Neuron (in vitro differentiated cells): ENCODE measurements around the gene MRPL40.
"Not testable (repeated sequence)": the region's sequence is repeated elsewhere in the genome, so short reads cannot be mapped to it uniquely, and the experiment has no call there.

Source experiments
- H2AFZ ChIP-seq: one replicate; pipeline ENCODE4 v1.6.1; 2013; ENCODE audit warnings: low read depth, mild to moderate bottlenecking, inconsistent platforms, low read length, moderate library complexity
- H3K27me3 ChIP-seq: one replicate; pipeline ENCODE4 v1.6.1; 2013; ENCODE audit warnings: low read length; ENCODE audit not compliant: insufficient read depth
- H3K36me3 ChIP-seq: one replicate; pipeline ENCODE4 v1.6.1; 2013; ENCODE audit warnings: low read length; ENCODE audit not compliant: insufficient read depth
- H3K4me1 ChIP-seq: one replicate; pipeline ENCODE4 v1.6.1; 2013; ENCODE audit warnings: low read length; ENCODE audit not compliant: insufficient read depth
- H3K4me3 ChIP-seq: 2 replicates; pipeline ENCODE4 v1.5.1; 2013; ENCODE audit warnings: mild to moderate bottlenecking, low read length, moderate library complexity
- H3K9me3 ChIP-seq: one replicate; pipeline ENCODE4 v1.6.1; 2013; ENCODE audit warnings: low read length

The MRPL40 gene

GRCh38 chr22:19436444-19437161, 4.3 kb downstream of the MRPL40 start:
- not testable (repeated sequence) for H2AFZ ChIP-seq, H3K27me3 ChIP-seq, H3K4me3 ChIP-seq, H3K4me1 ChIP-seq, H3K9me3 ChIP-seq
- peaks cover 36% of the 10 kb centered on the region for H3K36me3 ChIP-seq

- Histone ChIP-seq H3K27me3 (no peaks in the 10 kb centered on the region), H2AFZ (no peak overlapping the region), H3K9me3 (no peaks in the 10 kb centered on the region), H3K4me1 (peaks cover 6% of the 10 kb centered on the region), H3K4me3 (no peak overlapping the region), H3K36me3 (peaks cover 41% of the 10 kb centered on the region)
These were observed 6.0 kb downstream of the MRPL40 start for GRCh38 chr22:19438298-19438697.

- Histone ChIP-seq H3K27me3 (no peaks in the 10 kb centered on the region), H2AFZ (no peak overlapping the region), H3K4me3 (no peak overlapping the region), H3K4me1 (no peaks in the 10 kb centered on the region), H3K36me3 (peaks cover 44% of the 10 kb centered on the region), H3K9me3 (no peaks in the 10 kb centered on the region)
These were observed 8.3 kb downstream of the MRPL40 start for GRCh38 chr22:19440411-19441195.

GRCh38 chr22:19442166-19442565, 9.8 kb downstream of the MRPL40 start:
- peaks cover 10% of the 10 kb centered on the region for H3K4me1 ChIP-seq
- H3K36me3 ChIP-seq, result peaks cover 34% of the 10 kb centered on the region
- no peaks in the 10 kb centered on the region for H3K9me3 ChIP-seq
- H2AFZ ChIP-seq, result no peak overlapping the region
- H3K4me3 ChIP-seq, result no peak overlapping the region
- no peaks in the 10 kb centered on the region for H3K27me3 ChIP-seq

- Histone ChIP-seq H3K4me1 (peaks cover 18% of the 10 kb centered on the region), H3K9me3 (no peaks in the 10 kb centered on the region), H3K36me3 (peaks cover 28% of the 10 kb centered on the region), H3K27me3 (no peaks in the 10 kb centered on the region), H2AFZ (no peak overlapping the region), H3K4me3 (no peak overlapping the region)
These were observed 11.3 kb downstream of the MRPL40 start for GRCh38 chr22:19443544-19444211.

- H2AFZ ChIP-seq, H3K4me3 ChIP-seq, H3K27me3 ChIP-seq, H3K9me3 ChIP-seq: not testable (repeated sequence)
- peaks cover 25% of the 10 kb centered on the region for H3K4me1 ChIP-seq
- peaks cover 38% of the 10 kb centered on the region for H3K36me3 ChIP-seq
These were observed 13.1 kb downstream of the MRPL40 start for GRCh38 chr22:19445279-19445982.

GRCh38 chr22:19446603-19447329, 14.4 kb downstream of the MRPL40 start:
- Histone ChIP-seq H3K4me1 (peaks cover 25% of the 10 kb centered on the region), H3K4me3 (peak overlapping the region; percentile 58), H3K36me3 (peaks cover 43% of the 10 kb centered on the region)

GRCh38 chr22:19447330-19448075, 15.2 kb downstream of the MRPL40 start, which contains the start of gene C22orf39:
Gene C22orf39 (minus strand): TSS chr22:19447711. CDS start chr22:19447688, 23 bp downstream.
- no peaks in the 10 kb centered on the region for H3K9me3 ChIP-seq
- H3K27me3 ChIP-seq, result no peaks in the 10 kb centered on the region
- H3K4me3 ChIP-seq, result peak within 1 kb of the TSS; percentile 58
- H3K4me1 ChIP-seq, result peaks cover 25% of the 10 kb centered on the region
- H2AFZ ChIP-seq, result peak within 1 kb of the TSS; percentile 75
- H3K36me3 ChIP-seq, result peaks cover 40% of the 10 kb centered on the region

More at GRCh38 chr22:19446603-19447329, 14.4 kb downstream of the MRPL40 start:
- H3K9me3 ChIP-seq, result no peaks in the 10 kb centered on the region
- H3K27me3 ChIP-seq, result no peaks in the 10 kb centered on the region
- peak overlapping the region; percentile 75 for H2AFZ ChIP-seq

GRCh38 chr22:19448076-19448607, 15.8 kb downstream of the MRPL40 start:
- Histone ChIP-seq H3K4me3 (peak overlapping the region; percentile 58), H2AFZ (peak overlapping the region; percentile 23), H3K4me1 (peaks cover 25% of the 10 kb centered on the region), H3K27me3 (no peaks in the 10 kb centered on the region), H3K9me3 (no peaks in the 10 kb centered on the region), H3K36me3 (peaks cover 46% of the 10 kb centered on the region)

GRCh38 chr22:19448739-19449421, 16.5 kb downstream of the MRPL40 start:
- no peak overlapping the region for H2AFZ ChIP-seq
- no peaks in the 10 kb centered on the region for H3K27me3 ChIP-seq
- H3K4me1 ChIP-seq, result peaks cover 25% of the 10 kb centered on the region
- H3K9me3 ChIP-seq, result no peaks in the 10 kb centered on the region
- H3K36me3 ChIP-seq, result peaks cover 49% of the 10 kb centered on the region
- H3K4me3 ChIP-seq, result peak overlapping the region; percentile 58

GRCh38 chr22:19449422-19449767, 17.1 kb downstream of the MRPL40 start:
- H3K4me3 ChIP-seq, result no peak overlapping the region
- no peaks in the 10 kb centered on the region for H3K9me3 ChIP-seq
- peaks cover 25% of the 10 kb centered on the region for H3K4me1 ChIP-seq
- H2AFZ ChIP-seq, result no peak overlapping the region
- H3K36me3 ChIP-seq, result peaks cover 49% of the 10 kb centered on the region
- H3K27me3 ChIP-seq, result no peaks in the 10 kb centered on the region
